Measurements from ENCODE around the gene FUT7.
A peak's percentile ranks its signal among the peaks of the same experiment; 100 is the strongest.

FUT7 gene

GRCh38 chr9:137070906-137071275 lies 39.0 kb upstream of the FUT7 start:
- H3K4me3 ChIP-seq (ENCODE audit: control insufficient read depth, low read depth, low read length): peak overlapping the region; percentile 28
- no peak for TF ChIP-seq CTCF (conservative IDR thresholded peaks at IDR 0.05; ENCODE audit: control insufficient read depth, insufficient read depth, low read depth, low read length)

GRCh38 chr9:137070201-137070905 lies 38.5 kb upstream of the FUT7 start, which contains the start of gene SAPCD2:
Gene SAPCD2, minus strand, starts transcription at chr9:137070557. Its CDS starts 97 bp downstream, at chr9:137070460.
- peak; percentile 77 for DNase-seq (ENCODE audit: low read depth)
- no peak for TF ChIP-seq CTCF (conservative IDR thresholded peaks at IDR 0.05; ENCODE audit: control insufficient read depth, insufficient read depth, low read depth, low read length)
- H3K4me3 ChIP-seq (ENCODE audit: control insufficient read depth, low read depth, low read length): peak within 1 kb of the TSS; percentile 41

More at GRCh38 chr9:137070906-137071275, 39.0 kb upstream of the FUT7 start:
- DNase-seq (ENCODE audit: low read depth): no peak

- DNase-seq (ENCODE audit: low read depth): no peak
- peak overlapping the region; percentile 41 for H3K4me3 ChIP-seq (ENCODE audit: control insufficient read depth, low read depth, low read length)
Measured at GRCh38 chr9:137069508-137070091, 37.7 kb upstream of the FUT7 start.

GRCh38 chr9:137068539-137069507 lies 36.9 kb upstream of the FUT7 start:
- DNase-seq (ENCODE audit: low read depth): no peak
- H3K4me3 ChIP-seq (ENCODE audit: control insufficient read depth, low read depth, low read length): peak overlapping the region; percentile 41
- TF ChIP-seq CTCF (conservative IDR thresholded peaks at IDR 0.05; ENCODE audit: control insufficient read depth, insufficient read depth, low read depth, low read length): no peak

More at GRCh38 chr9:137069508-137070091, 37.7 kb upstream of the FUT7 start:
- no peak for TF ChIP-seq CTCF (conservative IDR thresholded peaks at IDR 0.05; ENCODE audit: control insufficient read depth, insufficient read depth, low read depth, low read length)

GRCh38 chr9:137067860-137068538 lies 36.1 kb upstream of the FUT7 start:
- no peak overlapping the region for H3K4me3 ChIP-seq (ENCODE audit: control insufficient read depth, low read depth, low read length)
- peak; percentile 77 for TF ChIP-seq CTCF (conservative IDR thresholded peaks at IDR 0.05; ENCODE audit: control insufficient read depth, insufficient read depth, low read depth, low read length)
- DNase-seq (ENCODE audit: low read depth): peak; percentile 77

Data from fibroblast of mammary gland (primary cell).